GM06990 (cell line): ENCODE data around the gene MYO16.

Experiments used
- DNase-seq: peaks from one replicate; pipeline ENCODE4 v3.0.0-alpha.2; 2011; ENCODE audit not compliant: insufficient read length; ENCODE audit errors: extremely low read depth
- H3K27me3 ChIP-seq: replicated peaks from 2 replicates; pipeline ENCODE4 v1.6.0; 2011; ENCODE audit warnings: low read length; ENCODE audit not compliant: control insufficient read depth, insufficient read depth
- H3K36me3 ChIP-seq: 2 replicates; pipeline ENCODE4 v1.5.1; 2011; ENCODE audit warnings: low read length; ENCODE audit not compliant: control insufficient read depth, insufficient read depth
- H3K4me3 ChIP-seq: replicated peaks from 2 replicates; pipeline ENCODE4 v1.5.1; 2011; ENCODE audit warnings: low read depth, mild to moderate bottlenecking, control low read depth, low read length
- TF ChIP-seq, protein P1 (sequence below): IDR thresholded peaks from 2 replicates; pipeline ENCODE4 v1.5.1; 2011; ENCODE audit warnings: low read length, control low read depth, mild to moderate bottlenecking, inconsistent platforms; ENCODE audit not compliant: insufficient read depth, poor library complexity, severe bottlenecking

MYO16 gene

DNA sequence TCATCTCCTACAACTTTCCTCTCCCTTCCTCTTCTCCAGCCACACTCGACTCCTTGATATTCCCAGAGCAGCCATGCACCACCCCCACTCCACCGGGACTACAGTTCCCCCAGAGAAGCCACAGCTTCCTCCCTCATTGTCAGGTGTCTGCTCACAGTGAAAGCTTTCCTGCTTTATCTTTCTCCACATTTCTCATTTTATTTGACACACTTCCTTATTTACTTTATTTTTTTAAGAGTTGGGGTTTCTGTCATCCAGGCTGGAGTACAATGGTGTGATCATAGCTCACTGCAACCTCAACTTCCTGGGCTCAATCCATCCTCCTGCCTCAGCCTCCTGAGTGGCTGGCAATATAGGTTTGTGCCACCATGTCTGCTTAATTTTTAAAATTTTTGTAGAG is 464.6 kb downstream of the MYO16 start:
- Histone ChIP-seq H3K36me3 (no peaks in the 10 kb centered on the region), H3K27me3 (no peaks in the 10 kb centered on the region), H3K4me3 (no peak overlapping the region)
- no peak for DNase-seq
- TF ChIP-seq, protein P1, sequence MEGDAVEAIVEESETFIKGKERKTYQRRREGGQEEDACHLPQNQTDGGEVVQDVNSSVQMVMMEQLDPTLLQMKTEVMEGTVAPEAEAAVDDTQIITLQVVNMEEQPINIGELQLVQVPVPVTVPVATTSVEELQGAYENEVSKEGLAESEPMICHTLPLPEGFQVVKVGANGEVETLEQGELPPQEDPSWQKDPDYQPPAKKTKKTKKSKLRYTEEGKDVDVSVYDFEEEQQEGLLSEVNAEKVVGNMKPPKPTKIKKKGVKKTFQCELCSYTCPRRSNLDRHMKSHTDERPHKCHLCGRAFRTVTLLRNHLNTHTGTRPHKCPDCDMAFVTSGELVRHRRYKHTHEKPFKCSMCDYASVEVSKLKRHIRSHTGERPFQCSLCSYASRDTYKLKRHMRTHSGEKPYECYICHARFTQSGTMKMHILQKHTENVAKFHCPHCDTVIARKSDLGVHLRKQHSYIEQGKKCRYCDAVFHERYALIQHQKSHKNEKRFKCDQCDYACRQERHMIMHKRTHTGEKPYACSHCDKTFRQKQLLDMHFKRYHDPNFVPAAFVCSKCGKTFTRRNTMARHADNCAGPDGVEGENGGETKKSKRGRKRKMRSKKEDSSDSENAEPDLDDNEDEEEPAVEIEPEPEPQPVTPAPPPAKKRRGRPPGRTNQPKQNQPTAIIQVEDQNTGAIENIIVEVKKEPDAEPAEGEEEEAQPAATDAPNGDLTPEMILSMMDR: no peak

DNA sequence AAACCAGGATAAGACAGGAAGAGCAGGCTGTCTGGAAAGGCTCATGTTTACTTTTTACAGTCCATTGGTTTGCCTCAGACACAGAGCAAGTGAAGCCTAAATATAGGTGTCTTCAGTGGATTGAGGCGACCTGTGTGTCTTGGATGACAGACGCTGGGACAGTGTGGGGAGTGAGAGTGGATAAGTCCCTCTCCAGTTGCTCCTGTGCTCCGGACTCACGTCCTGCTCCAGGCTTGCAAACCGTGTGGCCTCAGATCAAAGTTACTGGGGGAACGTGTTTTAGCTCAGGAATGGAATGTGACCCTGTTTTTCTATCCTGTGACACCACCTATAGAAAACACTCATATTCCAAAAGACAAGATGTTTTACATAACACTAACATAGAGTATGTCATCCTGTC is 465.7 kb downstream of the MYO16 start:
- H3K36me3 ChIP-seq: no peaks in the 10 kb centered on the region
- TF ChIP-seq, protein P1: no peak
- H3K27me3 ChIP-seq: no peaks in the 10 kb centered on the region
- no peak for DNase-seq
- no peak overlapping the region for H3K4me3 ChIP-seq

DNA sequence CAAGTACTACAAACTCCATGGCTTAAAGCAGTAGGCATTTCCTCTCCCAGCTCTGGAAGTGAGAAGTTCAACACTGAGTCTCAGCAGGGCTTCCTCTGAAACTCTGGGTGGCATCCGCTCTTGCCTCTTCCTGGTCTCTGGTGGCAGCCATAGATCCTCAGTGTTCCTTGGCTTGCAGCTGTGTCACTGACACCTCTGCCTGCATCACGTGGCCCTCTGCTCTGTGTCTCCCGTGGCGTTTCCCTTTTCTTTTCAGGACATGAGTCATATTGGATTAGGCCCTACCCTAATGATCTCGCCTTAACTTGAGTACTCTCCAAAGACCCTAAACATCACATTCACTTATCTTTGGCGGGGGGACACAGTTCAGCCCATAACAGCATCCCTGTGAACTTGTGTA is 466.7 kb downstream of the MYO16 start:
- DNase-seq: no peak
- Histone ChIP-seq H3K27me3 (no peaks in the 10 kb centered on the region), H3K4me3 (no peak overlapping the region), H3K36me3 (no peaks in the 10 kb centered on the region)
- TF ChIP-seq, protein P1: no peak

DNA sequence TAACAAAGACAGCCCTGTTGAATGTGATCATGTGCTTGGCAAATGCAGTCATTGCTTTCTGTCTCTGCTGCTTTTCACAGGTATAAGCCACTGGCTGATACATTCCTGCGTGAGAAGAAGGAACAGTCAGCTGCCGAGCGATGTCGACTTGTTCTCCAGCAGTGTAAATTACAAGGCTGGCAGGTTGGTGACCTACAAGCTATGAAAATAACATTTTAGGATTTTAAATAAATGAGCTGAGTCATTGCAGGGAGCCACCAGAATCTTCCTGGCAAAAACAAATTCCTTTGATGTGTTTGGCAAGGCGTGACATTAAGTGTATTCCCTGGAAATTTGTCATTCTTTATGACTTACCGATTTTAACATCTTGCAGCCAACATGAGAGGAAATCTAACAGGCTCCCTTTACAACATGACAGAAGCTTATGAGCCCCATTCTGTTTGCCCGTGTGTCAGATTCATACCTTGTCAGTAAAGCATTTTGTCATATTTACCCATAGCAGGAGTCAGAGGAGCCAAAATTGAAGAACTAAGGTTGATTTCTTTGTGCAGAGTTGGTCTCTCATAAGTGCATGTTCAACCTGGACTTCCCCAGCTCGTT is 471.4 kb downstream of the MYO16 start:
- Histone ChIP-seq H3K36me3 (no peaks in the 10 kb centered on the region), H3K4me3 (no peak overlapping the region), H3K27me3 (no peaks in the 10 kb centered on the region)
- DNase-seq: no peak
- TF ChIP-seq, protein P1: no peak

DNA sequence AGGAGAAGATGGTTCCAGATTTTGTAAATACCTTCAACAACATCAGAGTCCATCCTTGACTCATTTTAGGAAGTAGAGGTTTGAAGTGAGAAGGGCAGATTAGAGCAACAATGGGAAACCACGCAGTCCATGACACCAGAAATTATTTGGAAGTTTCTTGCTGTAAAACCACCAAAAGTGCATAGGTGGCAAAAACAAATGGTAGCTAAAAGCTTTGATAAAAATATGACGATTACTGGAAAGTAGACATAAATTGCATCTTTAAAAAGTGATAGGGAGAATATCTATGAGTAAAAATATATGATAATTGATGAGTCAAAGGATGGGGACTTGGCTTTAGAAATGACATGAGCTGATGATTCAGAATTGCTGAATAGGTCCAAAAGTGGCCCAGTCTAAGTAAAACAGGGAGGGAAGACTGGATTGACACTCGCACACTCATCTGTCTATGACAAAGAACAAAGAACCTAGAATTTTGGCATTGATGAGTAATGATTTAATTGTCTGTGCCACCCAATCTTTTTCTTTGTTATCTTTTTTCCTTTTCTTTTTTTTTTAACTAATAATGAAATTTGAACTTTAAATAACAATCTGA is 472.2 kb downstream of the MYO16 start:
- no peak for DNase-seq

More for the DNA sequence above, 472.2 kb downstream of the MYO16 start:
- no peak overlapping the region for H3K4me3 ChIP-seq
- no peaks in the 10 kb centered on the region for H3K27me3 ChIP-seq
- H3K36me3 ChIP-seq: no peaks in the 10 kb centered on the region
- TF ChIP-seq, protein P1: no peak
